Activated CD4-positive, alpha-beta T cell treated with anti-CD3 and anti-CD28 coated beads, Interleukin-2, amount 10 ng/mL, durations not matched to agents 7 days and 5 days (primary cell): ENCODE results near the gene NELFB. TPM values are rescaled to one million over a fixed set of nuclear protein-coding genes. Genes with fewer than 3 reads are reported as not detected.

Experiments
- CTCF ChIA-PET: fragments of 350-600 bp; sonication (Branson Sonifier 250); formaldehyde crosslinking; loops from one replicate; lab custom pipeline; 2021; ENCODE audit warnings: antibody characterized with exemption; lab: Charles Lee
- POLR2A ChIA-PET: fragments of 350-600 bp; sonication (Branson Sonifier 250); formaldehyde crosslinking; loops from one replicate; lab custom pipeline; 2021; ENCODE audit warnings: antibody characterized with exemption; lab: Charles Lee
- DNase-seq: peaks from one replicate; pipeline ENCODE4 v3.0.0-alpha.2; 2020
- H3K27ac Mint-ChIP-seq: one replicate; pipeline ENCODE4 v1.8.0; 2021; ENCODE audit warnings: mild to moderate bottlenecking, moderate library complexity, mixed read lengths
- H3K27me3 Mint-ChIP-seq: one replicate; pipeline ENCODE4 v1.8.0; 2021; ENCODE audit warnings: mixed read lengths
- H3K36me3 Mint-ChIP-seq: one replicate; pipeline ENCODE4 v1.8.0; 2021; ENCODE audit warnings: low read depth, mixed read lengths
- H3K4me1 Mint-ChIP-seq: one replicate; pipeline ENCODE4 v1.8.0; 2021; ENCODE audit warnings: mixed read lengths
- H3K4me3 Mint-ChIP-seq: one replicate; pipeline ENCODE4 v1.8.0; 2021; ENCODE audit warnings: mild to moderate bottlenecking, moderate library complexity, mixed read lengths
- H3K9me3 Mint-ChIP-seq: one replicate; pipeline ENCODE4 v1.8.0; 2021; ENCODE audit warnings: mixed read lengths
- total RNA-seq, 2 experiments: library from RNA; stranded (reverse); gene quantifications; one replicate each; pipeline ENCODE4 v1.2.3, GENCODE V29; 2021

Gene NELFB
- total RNA-seq: 10 to 100 TPM; 54.1 to 66.6 TPM

GRCh38 chr9:137254624-137255447 is at the start of gene NELFB:
NELFB (plus strand) TSS chr9:137255327.
- H3K4me1 Mint-ChIP-seq: peaks cover 18% of the 10 kb centered on the region
- H3K36me3 Mint-ChIP-seq: peaks cover 10% of the 10 kb centered on the region
- H3K27ac Mint-ChIP-seq: peak within 1 kb of the TSS; percentile 87
- H3K27me3 Mint-ChIP-seq: no peaks in the 10 kb centered on the region
- H3K9me3 Mint-ChIP-seq: no peaks in the 10 kb centered on the region
- ChIA-PET POLR2A (interaction anchor here (1.0 to 1.4 kb wide), 2 partner anchors 13 to 14 kb away, joined by 4 to 6 read pairs; partner anchors contain the start of gene TUBB4B), CTCF (interaction anchor here (0.8 to 2.7 kb wide), 9 partner anchors 11 to 184 kb away, joined by 3 to 20 read pairs (median 4); partner anchors contain the start of genes NRARP, SAPCD2 and TUBB4B)
- peak; percentile 93 for DNase-seq
- H3K4me3 Mint-ChIP-seq: peak within 1 kb of the TSS; percentile 90

GRCh38 chr9:137206602-137207001 is 48.5 kb upstream of the NELFB start:
- DNase-seq: no peak
- H3K4me3 Mint-ChIP-seq: peak overlapping the region; percentile 93
- H3K27me3 Mint-ChIP-seq: no peaks in the 10 kb centered on the region
- peaks cover 40% of the 10 kb centered on the region for H3K4me1 Mint-ChIP-seq
- POLR2A ChIA-PET: no interaction called here
- H3K9me3 Mint-ChIP-seq: no peaks in the 10 kb centered on the region
- CTCF ChIA-PET: interaction anchor here (0.6 to 2.2 kb wide), 8 partner anchors 9 to 160 kb away, joined by 3 to 5 read pairs (median 3); partner anchors contain the start of genes ANAPC2, NPDC1, RNF224 and SSNA1
- peaks cover 20% of the 10 kb centered on the region for H3K36me3 Mint-ChIP-seq
- peak overlapping the region; percentile 95 for H3K27ac Mint-ChIP-seq

- ChIA-PET CTCF (no interaction called here), POLR2A (no interaction called here)
- Mint-ChIP-seq H3K9me3 (no peaks in the 10 kb centered on the region), H3K27me3 (no peaks in the 10 kb centered on the region), H3K36me3 (peaks cover 16% of the 10 kb centered on the region), H3K27ac (no peak overlapping the region), H3K4me1 (peaks cover 15% of the 10 kb centered on the region), H3K4me3 (no peak overlapping the region)
- DNase-seq: no peak
Measured at GRCh38 chr9:137211532-137211931, 43.6 kb upstream of the NELFB start.

- H3K36me3 Mint-ChIP-seq: peaks cover 10% of the 10 kb centered on the region
- POLR2A ChIA-PET: no interaction called here
- H3K4me3 Mint-ChIP-seq: no peak overlapping the region
- H3K4me1 Mint-ChIP-seq: peaks cover 5% of the 10 kb centered on the region
- CTCF ChIA-PET: interaction anchor here (0.6 kb wide), 1 partner anchor 93 kb away, joined by 3 read pairs; no protein-coding TSS in a partner anchor
- DNase-seq: no peak
- H3K27me3 Mint-ChIP-seq: no peaks in the 10 kb centered on the region
- no peaks in the 10 kb centered on the region for H3K9me3 Mint-ChIP-seq
- no peak overlapping the region for H3K27ac Mint-ChIP-seq
Measured at GRCh38 chr9:137212520-137212919, 42.6 kb upstream of the NELFB start.

GRCh38 chr9:137213160-137214060 is 41.7 kb upstream of the NELFB start:
- CTCF ChIA-PET: interaction anchor here (1.0 kb wide), 2 partner anchors 13 to 23 kb away, joined by 3 read pairs; partner anchors contain the start of gene TPRN
- no peaks in the 10 kb centered on the region for H3K27me3 Mint-ChIP-seq
- no peak overlapping the region for H3K27ac Mint-ChIP-seq
- H3K36me3 Mint-ChIP-seq: peaks cover 9% of the 10 kb centered on the region
- POLR2A ChIA-PET: no interaction called here
- no peak for DNase-seq
- no peaks in the 10 kb centered on the region for H3K9me3 Mint-ChIP-seq
- H3K4me1 Mint-ChIP-seq: peaks cover 2% of the 10 kb centered on the region
- H3K4me3 Mint-ChIP-seq: no peak overlapping the region

- Mint-ChIP-seq H3K27me3 (no peaks in the 10 kb centered on the region), H3K4me3 (no peak overlapping the region), H3K36me3 (peaks cover 5% of the 10 kb centered on the region), H3K9me3 (no peaks in the 10 kb centered on the region), H3K27ac (no peak overlapping the region), H3K4me1 (no peaks in the 10 kb centered on the region)
- DNase-seq: no peak
- ChIA-PET CTCF (interaction anchor here (1.0 to 1.4 kb wide), 2 partner anchors 22 kb away, joined by 3 read pairs; no protein-coding TSS in a partner anchor), POLR2A (no interaction called here)
Measured at GRCh38 chr9:137214620-137215019, 40.5 kb upstream of the NELFB start.

GRCh38 chr9:137215196-137215986 is 39.7 kb upstream of the NELFB start:
- Mint-ChIP-seq H3K36me3 (peaks cover 5% of the 10 kb centered on the region), H3K4me1 (no peaks in the 10 kb centered on the region), H3K4me3 (no peak overlapping the region), H3K9me3 (no peaks in the 10 kb centered on the region), H3K27ac (no peak overlapping the region), H3K27me3 (no peaks in the 10 kb centered on the region)
- no peak for DNase-seq
- ChIA-PET CTCF (interaction anchor here (0.9 to 1.4 kb wide), 3 partner anchors 9 to 23 kb away, joined by 3 to 4 read pairs (median 3); partner anchors contain the start of genes NDOR1, RNF224 and TMEM203), POLR2A (no interaction called here)

- no peak overlapping the region for H3K4me3 Mint-ChIP-seq
- CTCF ChIA-PET: interaction anchor here (0.6 to 1.2 kb wide), 4 partner anchors 10 to 355 kb away, joined by 3 to 4 read pairs (median 4); partner anchors contain the start of genes NDOR1, RNF224 and TMEM203
- peaks cover 2% of the 10 kb centered on the region for H3K4me1 Mint-ChIP-seq
- H3K27ac Mint-ChIP-seq: no peak overlapping the region
- H3K9me3 Mint-ChIP-seq: no peaks in the 10 kb centered on the region
- H3K27me3 Mint-ChIP-seq: no peaks in the 10 kb centered on the region
- peaks cover 5% of the 10 kb centered on the region for H3K36me3 Mint-ChIP-seq
- no peak for DNase-seq
- POLR2A ChIA-PET: no interaction called here
Measured at GRCh38 chr9:137216188-137216965, 38.8 kb upstream of the NELFB start.

GRCh38 chr9:137217276-137218211 is 37.6 kb upstream of the NELFB start:
- no peak for DNase-seq
- POLR2A ChIA-PET: no interaction called here

GRCh38 chr9:137218212-137218753 is 36.8 kb upstream of the NELFB start:
- Mint-ChIP-seq H3K27ac (no peak overlapping the region), H3K4me3 (no peak overlapping the region), H3K9me3 (no peaks in the 10 kb centered on the region), H3K36me3 (peaks cover 2% of the 10 kb centered on the region), H3K27me3 (no peaks in the 10 kb centered on the region), H3K4me1 (peaks cover 7% of the 10 kb centered on the region)
- DNase-seq: no peak
- ChIA-PET POLR2A (no interaction called here), CTCF (interaction anchor here (0.6 to 1.1 kb wide), 2 partner anchors 21 to 171 kb away, joined by 3 to 5 read pairs; no protein-coding TSS in a partner anchor)

More at GRCh38 chr9:137217276-137218211, 37.6 kb upstream of the NELFB start:
- no peaks in the 10 kb centered on the region for H3K27me3 Mint-ChIP-seq
- H3K36me3 Mint-ChIP-seq: peaks cover 5% of the 10 kb centered on the region
- CTCF ChIA-PET: interaction anchor here (0.6 to 1.1 kb wide), 2 partner anchors 22 to 191 kb away, joined by 3 to 5 read pairs; no protein-coding TSS in a partner anchor
- no peaks in the 10 kb centered on the region for H3K9me3 Mint-ChIP-seq
- H3K4me1 Mint-ChIP-seq: peaks cover 2% of the 10 kb centered on the region
- H3K4me3 Mint-ChIP-seq: no peak overlapping the region
- no peak overlapping the region for H3K27ac Mint-ChIP-seq
